ENCODE results near the gene FMO1. TPM values are rescaled to one million over a fixed set of nuclear protein-coding genes. Genes with fewer than 3 reads are reported as not detected.

Gene FMO1
- total RNA-seq, 4 donors from 2014 or later: 0.36 TPM; not detected in 3

GRCh38 chr1:171334024-171334640 is 85.8 kb downstream of the FMO1 start:
- intact Hi-C loops (cut with DNase I; ENCODE audit: low total_unique reads) (no loop called here), in situ Hi-C loops (cut with MboI; ENCODE audit: low sequenced_read_pairs in 4 of 4) (no loop called here)
- Histone ChIP-seq H3K36me3 (no peaks in the 10 kb centered on the region), H3K4me1 (no peaks in the 10 kb centered on the region), H3K27me3 (no peaks in the 10 kb centered on the region), H3K27ac (no peak overlapping the region), H3K9me3 (no peaks in the 10 kb centered on the region), H3K4me3 (no peak overlapping the region)
- TF ChIP-seq POLR2A (IDR thresholded peaks at IDR 0.05): no peak
- TF ChIP-seq CTCF (IDR thresholded peaks at IDR 0.05 in 4 of 5, conservative IDR thresholded peaks at IDR 0.05 in 1 of 5): no peak
- ATAC-seq (no peak), DNase-seq (no peak)

Other genes with a start within 250 kb of the FMO1 start
- gene FMO3, start 157.6 kb upstream of the FMO1 start, total RNA-seq: 1 to 10 TPM; 2.1 to 3.3 (median 2.6) TPM
- 10 to 100 TPM; 13.2 to 25.1 (median 22.5) TPM for gene FMO2, start 63.2 kb upstream of the FMO1 start, total RNA-seq
- 1 to 10 TPM in 2 of 4 donors, under 1 TPM in 2; 0.36 to 2.9 (median 0.94) TPM for gene FMO4, start 65.7 kb downstream of the FMO1 start, total RNA-seq
- gene PRRC2C, start 237.0 kb downstream of the FMO1 start, total RNA-seq: 10 to 100 TPM; 40.9 to 45.7 (median 42.0) TPM